ENCODE results near the gene C1orf167.

C1orf167 gene

DNA sequence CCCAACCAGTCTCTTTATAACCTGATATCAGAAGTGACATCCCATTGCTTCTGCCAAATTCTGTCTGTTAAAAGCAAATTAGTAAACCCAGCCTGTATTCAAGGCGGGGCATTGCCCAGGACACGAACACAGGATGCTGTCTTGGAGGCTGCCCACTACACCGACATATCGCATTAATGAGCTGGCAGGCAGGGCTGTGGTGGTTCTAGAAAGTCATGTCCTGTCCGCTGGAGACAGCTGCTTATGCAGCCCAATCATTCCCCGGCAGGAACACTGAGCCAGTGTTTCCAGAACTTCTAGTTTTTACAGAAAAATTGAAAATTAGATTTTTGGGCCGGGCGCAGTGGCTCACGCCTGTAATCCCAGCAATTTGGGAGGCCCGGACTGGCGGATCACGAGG lies 19.3 kb downstream of the C1orf167 start:
- ATAC-seq, result no peak

DNA sequence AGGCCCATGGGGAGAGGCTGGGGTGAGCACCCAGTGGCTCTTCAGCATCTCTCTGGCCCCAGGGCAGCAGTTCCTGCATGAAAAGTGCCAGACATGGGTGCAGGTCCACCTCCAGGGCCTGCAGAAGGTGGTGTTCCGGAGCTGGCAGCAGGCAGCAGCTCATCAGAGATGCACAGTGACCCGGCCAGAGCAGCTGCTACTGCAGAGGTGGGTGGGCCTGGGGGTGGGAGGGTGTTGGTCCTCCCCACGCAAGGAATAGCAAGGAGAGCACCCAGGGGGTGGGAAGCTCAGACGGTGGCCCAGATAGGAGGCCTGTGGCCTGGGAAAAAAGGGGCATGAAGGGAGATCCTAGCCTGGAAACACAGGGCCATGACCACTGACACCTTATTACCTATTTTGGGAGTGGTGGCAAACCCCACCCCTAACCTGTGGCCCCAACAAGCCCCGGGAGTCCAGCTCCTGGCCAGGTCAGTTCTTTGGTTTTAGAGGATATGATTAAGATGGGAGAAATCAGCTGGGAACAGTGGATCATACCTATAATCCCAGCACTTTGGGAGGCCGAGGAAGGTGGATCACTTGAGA lies 20.2 kb downstream of the C1orf167 start:
- TF ChIP-seq ARNTL (CRISPR knock-in tag; IDR thresholded peaks at IDR 0.05; ENCODE audit: borderline replicate concordance, low read depth) (no peak), CREB5 (CRISPR knock-in tag; IDR thresholded peaks at IDR 0.05; ENCODE audit: low read depth) (no peak), PPARA (CRISPR knock-in tag; IDR thresholded peaks at IDR 0.05; ENCODE audit: borderline replicate concordance) (no peak), SNAI2 (CRISPR knock-in tag; IDR thresholded peaks at IDR 0.05) (no peak), BACH2 (CRISPR knock-in tag; IDR thresholded peaks at IDR 0.05; ENCODE audit: borderline replicate concordance) (no peak), OSR1 (CRISPR knock-in tag; IDR thresholded peaks at IDR 0.05) (no peak), POU6F1 (CRISPR knock-in tag; IDR thresholded peaks at IDR 0.05; ENCODE audit: borderline replicate concordance, low read depth) (no peak)
- ATAC-seq, result no peak

More for the DNA sequence above, 19.3 kb downstream of the C1orf167 start:
- TF ChIP-seq CREB5 (CRISPR knock-in tag; IDR thresholded peaks at IDR 0.05; ENCODE audit: low read depth), result no peak
- TF ChIP-seq, protein P1, sequence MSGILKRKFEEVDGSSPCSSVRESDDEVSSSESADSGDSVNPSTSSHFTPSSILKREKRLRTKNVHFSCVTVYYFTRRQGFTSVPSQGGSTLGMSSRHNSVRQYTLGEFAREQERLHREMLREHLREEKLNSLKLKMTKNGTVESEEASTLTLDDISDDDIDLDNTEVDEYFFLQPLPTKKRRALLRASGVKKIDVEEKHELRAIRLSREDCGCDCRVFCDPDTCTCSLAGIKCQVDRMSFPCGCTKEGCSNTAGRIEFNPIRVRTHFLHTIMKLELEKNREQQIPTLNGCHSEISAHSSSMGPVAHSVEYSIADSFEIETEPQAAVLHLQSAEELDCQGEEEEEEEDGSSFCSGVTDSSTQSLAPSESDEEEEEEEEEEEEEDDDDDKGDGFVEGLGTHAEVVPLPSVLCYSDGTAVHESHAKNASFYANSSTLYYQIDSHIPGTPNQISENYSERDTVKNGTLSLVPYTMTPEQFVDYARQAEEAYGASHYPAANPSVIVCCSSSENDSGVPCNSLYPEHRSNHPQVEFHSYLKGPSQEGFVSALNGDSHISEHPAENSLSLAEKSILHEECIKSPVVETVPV (CRISPR knock-in tag; IDR thresholded peaks at IDR 0.05), result no peak
- TF ChIP-seq BACH2 (CRISPR knock-in tag; IDR thresholded peaks at IDR 0.05; ENCODE audit: borderline replicate concordance), result no peak
- TF ChIP-seq ZNF8 (CRISPR knock-in tag; IDR thresholded peaks at IDR 0.05), result no peak
- TF ChIP-seq ZC3H10 (CRISPR knock-in tag; IDR thresholded peaks at IDR 0.05), result no peak
- TF ChIP-seq, protein P2, sequence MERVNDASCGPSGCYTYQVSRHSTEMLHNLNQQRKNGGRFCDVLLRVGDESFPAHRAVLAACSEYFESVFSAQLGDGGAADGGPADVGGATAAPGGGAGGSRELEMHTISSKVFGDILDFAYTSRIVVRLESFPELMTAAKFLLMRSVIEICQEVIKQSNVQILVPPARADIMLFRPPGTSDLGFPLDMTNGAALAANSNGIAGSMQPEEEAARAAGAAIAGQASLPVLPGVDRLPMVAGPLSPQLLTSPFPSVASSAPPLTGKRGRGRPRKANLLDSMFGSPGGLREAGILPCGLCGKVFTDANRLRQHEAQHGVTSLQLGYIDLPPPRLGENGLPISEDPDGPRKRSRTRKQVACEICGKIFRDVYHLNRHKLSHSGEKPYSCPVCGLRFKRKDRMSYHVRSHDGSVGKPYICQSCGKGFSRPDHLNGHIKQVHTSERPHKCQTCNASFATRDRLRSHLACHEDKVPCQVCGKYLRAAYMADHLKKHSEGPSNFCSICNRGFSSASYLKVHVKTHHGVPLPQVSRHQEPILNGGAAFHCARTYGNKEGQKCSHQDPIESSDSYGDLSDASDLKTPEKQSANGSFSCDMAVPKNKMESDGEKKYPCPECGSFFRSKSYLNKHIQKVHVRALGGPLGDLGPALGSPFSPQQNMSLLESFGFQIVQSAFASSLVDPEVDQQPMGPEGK (CRISPR knock-in tag; IDR thresholded peaks at IDR 0.05; ENCODE audit: borderline replicate concordance), result no peak

- no peak for TF ChIP-seq ZNF565 (CRISPR knock-in tag; conservative IDR thresholded peaks at IDR 0.05; ENCODE audit: low read depth)
- no peak for TF ChIP-seq GLIS3 (CRISPR knock-in tag; IDR thresholded peaks at IDR 0.05)
- no peak for TF ChIP-seq RARB (CRISPR knock-in tag; IDR thresholded peaks at IDR 0.05)
- TF ChIP-seq TOX (CRISPR knock-in tag; IDR thresholded peaks at IDR 0.05; ENCODE audit: borderline replicate concordance), result no peak
- no peak for TF ChIP-seq ARNTL (CRISPR knock-in tag; IDR thresholded peaks at IDR 0.05; ENCODE audit: borderline replicate concordance, low read depth)
- TF ChIP-seq TCF4 (CRISPR knock-in tag; IDR thresholded peaks at IDR 0.05; ENCODE audit: borderline replicate concordance), result no peak
- no peak for TF ChIP-seq ISL1 (CRISPR knock-in tag; IDR thresholded peaks at IDR 0.05)
- TF ChIP-seq, protein P3, sequence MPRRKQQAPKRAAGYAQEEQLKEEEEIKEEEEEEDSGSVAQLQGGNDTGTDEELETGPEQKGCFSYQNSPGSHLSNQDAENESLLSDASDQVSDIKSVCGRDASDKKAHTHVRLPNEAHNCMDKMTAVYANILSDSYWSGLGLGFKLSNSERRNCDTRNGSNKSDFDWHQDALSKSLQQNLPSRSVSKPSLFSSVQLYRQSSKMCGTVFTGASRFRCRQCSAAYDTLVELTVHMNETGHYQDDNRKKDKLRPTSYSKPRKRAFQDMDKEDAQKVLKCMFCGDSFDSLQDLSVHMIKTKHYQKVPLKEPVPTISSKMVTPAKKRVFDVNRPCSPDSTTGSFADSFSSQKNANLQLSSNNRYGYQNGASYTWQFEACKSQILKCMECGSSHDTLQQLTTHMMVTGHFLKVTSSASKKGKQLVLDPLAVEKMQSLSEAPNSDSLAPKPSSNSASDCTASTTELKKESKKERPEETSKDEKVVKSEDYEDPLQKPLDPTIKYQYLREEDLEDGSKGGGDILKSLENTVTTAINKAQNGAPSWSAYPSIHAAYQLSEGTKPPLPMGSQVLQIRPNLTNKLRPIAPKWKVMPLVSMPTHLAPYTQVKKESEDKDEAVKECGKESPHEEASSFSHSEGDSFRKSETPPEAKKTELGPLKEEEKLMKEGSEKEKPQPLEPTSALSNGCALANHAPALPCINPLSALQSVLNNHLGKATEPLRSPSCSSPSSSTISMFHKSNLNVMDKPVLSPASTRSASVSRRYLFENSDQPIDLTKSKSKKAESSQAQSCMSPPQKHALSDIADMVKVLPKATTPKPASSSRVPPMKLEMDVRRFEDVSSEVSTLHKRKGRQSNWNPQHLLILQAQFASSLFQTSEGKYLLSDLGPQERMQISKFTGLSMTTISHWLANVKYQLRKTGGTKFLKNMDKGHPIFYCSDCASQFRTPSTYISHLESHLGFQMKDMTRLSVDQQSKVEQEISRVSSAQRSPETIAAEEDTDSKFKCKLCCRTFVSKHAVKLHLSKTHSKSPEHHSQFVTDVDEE (CRISPR knock-in tag; IDR thresholded peaks at IDR 0.05), result no peak
- TF ChIP-seq POU6F1 (CRISPR knock-in tag; IDR thresholded peaks at IDR 0.05; ENCODE audit: borderline replicate concordance, low read depth), result no peak
- TF ChIP-seq ZC3H10 (CRISPR knock-in tag; IDR thresholded peaks at IDR 0.05), result no peak
- ATAC-seq, result no peak
Measured at GRCh38 chr1:11783556-11783955, 21.6 kb downstream of the C1orf167 start.

Measured in SK-N-SH treated with all-trans-retinoic acid at 6 μM for 48 hours (cell line).